ENCODE data around the gene NTMT2. TPM values are rescaled to one million over a fixed set of nuclear protein-coding genes. Genes with fewer than 3 reads are reported as not detected.
"Not testable (repeated sequence)": the region's sequence is repeated elsewhere in the genome, so short reads cannot be mapped to it uniquely, and the experiment has no call there.

The NTMT2 gene
- total RNA-seq, 4 donors from 2014 or later: not detected

GRCh38 chr1:170166518-170167180 lies 20.9 kb downstream of the NTMT2 start:
- no peaks in the 10 kb centered on the region for H3K36me3 ChIP-seq
- TF ChIP-seq CTCF (IDR thresholded peaks at IDR 0.05) (no peak), POLR2A (IDR thresholded peaks at IDR 0.05) (no peak)
- H3K4me3 ChIP-seq: no peak overlapping the region
- H3K27ac ChIP-seq: no peak overlapping the region
- no peaks in the 10 kb centered on the region for H3K27me3 ChIP-seq
- no peak for DNase-seq
- intact Hi-C loops (cut with DNase I; ENCODE audit: low total_unique reads): no loop called here
- H3K4me1 ChIP-seq: peaks cover 0 to 9% of the 10 kb centered on the region in 2 donors
- H3K9me3 ChIP-seq: no peaks in the 10 kb centered on the region

- Histone ChIP-seq H3K36me3 (no peaks in the 10 kb centered on the region), H3K27ac (peak overlapping the region; percentile 50 to 72), H3K27me3 (no peaks in the 10 kb centered on the region), H3K9me3 (no peaks in the 10 kb centered on the region), H3K4me1 (peaks cover 0 to 4% of the 10 kb centered on the region in 2 donors), H3K4me3 (no peak overlapping the region)
- DNase-seq: no peak
- intact Hi-C loops (cut with DNase I; ENCODE audit: low total_unique reads): no loop called here
- TF ChIP-seq POLR2A (IDR thresholded peaks at IDR 0.05) (no peak), CTCF (IDR thresholded peaks at IDR 0.05) (no peak)
Observed at GRCh38 chr1:170168265-170168664, 22.5 kb downstream of the NTMT2 start.

GRCh38 chr1:170170513-170170912 lies 24.8 kb downstream of the NTMT2 start:
- H3K9me3 ChIP-seq; H3K4me3 ChIP-seq; H3K36me3 ChIP-seq; H3K4me1 ChIP-seq; intact Hi-C loops (cut with DNase I; ENCODE audit: low total_unique reads); H3K27me3 ChIP-seq; DNase-seq; H3K27ac ChIP-seq: not testable (repeated sequence)

- Histone ChIP-seq H3K27ac (no peak overlapping the region), H3K9me3 (no peaks in the 10 kb centered on the region), H3K4me1 (no peaks in the 10 kb centered on the region), H3K27me3 (no peaks in the 10 kb centered on the region), H3K36me3 (no peaks in the 10 kb centered on the region), H3K4me3 (no peak overlapping the region)
- TF ChIP-seq CTCF (IDR thresholded peaks at IDR 0.05): no peak
- TF ChIP-seq POLR2A (IDR thresholded peaks at IDR 0.05): no peak
- DNase-seq: no peak
- intact Hi-C loops (cut with DNase I; ENCODE audit: low total_unique reads): no loop called here
Observed at GRCh38 chr1:170174395-170174794, 28.6 kb downstream of the NTMT2 start.

- Histone ChIP-seq H3K4me3 (no peak overlapping the region), H3K27ac (no peak overlapping the region), H3K36me3 (no peaks in the 10 kb centered on the region), H3K9me3 (no peaks in the 10 kb centered on the region), H3K27me3 (no peaks in the 10 kb centered on the region), H3K4me1 (no peaks in the 10 kb centered on the region)
- no peak for DNase-seq
- intact Hi-C loops (cut with DNase I; ENCODE audit: low total_unique reads): no loop called here
- TF ChIP-seq POLR2A (IDR thresholded peaks at IDR 0.05) (no peak), CTCF (IDR thresholded peaks at IDR 0.05) (no peak)
Observed at GRCh38 chr1:170175041-170175440, 29.3 kb downstream of the NTMT2 start.

GRCh38 chr1:170175484-170175883 lies 29.7 kb downstream of the NTMT2 start:
- intact Hi-C loops (cut with DNase I; ENCODE audit: low total_unique reads): no loop called here
- TF ChIP-seq POLR2A (IDR thresholded peaks at IDR 0.05): no peak
- no peak for TF ChIP-seq CTCF (IDR thresholded peaks at IDR 0.05)
- no peak for DNase-seq

More at GRCh38 chr1:170175484-170175883, 29.7 kb downstream of the NTMT2 start:
- Histone ChIP-seq H3K27ac (no peak overlapping the region), H3K36me3 (no peaks in the 10 kb centered on the region), H3K9me3 (no peaks in the 10 kb centered on the region), H3K4me3 (no peak overlapping the region), H3K27me3 (no peaks in the 10 kb centered on the region), H3K4me1 (no peaks in the 10 kb centered on the region)
